ENCODE measurements around the gene CFAP119. TPM values are rescaled to one million over a fixed set of nuclear protein-coding genes. Genes with fewer than 3 reads are reported as not detected.

The CFAP119 gene
- total and polyA plus RNA-seq, 8 donors: 5.1 to 10.9 (median 6.8) TPM

GRCh38 chr16:30758988-30759491 lies 2.8 kb downstream of the CFAP119 start:
- Histone ChIP-seq H3K4me1 (peaks cover 21 to 52% of the 10 kb centered on the region in 2 donors), H3K9me3 (no peaks in the 10 kb centered on the region), H3K36me3 (peaks cover 0 to 65% of the 10 kb centered on the region in 2 donors), H3K27ac (peak overlapping the region; percentile 24 to 90), H3K4me3 (no peak overlapping the region), H3K27me3 (no peaks in the 10 kb centered on the region)
- DNase-seq: peak in 2 of 4 donors; percentile 42 to 82
- no peak for ATAC-seq
- intact Hi-C loops (cut with DNase I): no loop called here
- no peak for TF ChIP-seq CTCF (IDR thresholded peaks at IDR 0.05)

GRCh38 chr16:30757316-30757715 lies 4.5 kb downstream of the CFAP119 start:
- intact Hi-C loops (cut with DNase I): no loop called here
- H3K9me3 ChIP-seq: no peaks in the 10 kb centered on the region
- TF ChIP-seq CTCF (IDR thresholded peaks at IDR 0.05): no peak
- H3K27me3 ChIP-seq: no peaks in the 10 kb centered on the region
- ATAC-seq: no peak
- peak in 1 of 4 donors; percentile 42 for DNase-seq
- H3K4me3 ChIP-seq: no peak overlapping the region
- H3K4me1 ChIP-seq: peaks cover 7 to 36% of the 10 kb centered on the region in 2 donors
- H3K27ac ChIP-seq: no peak overlapping the region
- peaks cover 0 to 72% of the 10 kb centered on the region in 2 donors for H3K36me3 ChIP-seq

GRCh38 chr16:30756781-30757100 lies 5.1 kb downstream of the CFAP119 start:
- Histone ChIP-seq H3K27ac (no peak overlapping the region), H3K4me1 (peaks cover 7 to 34% of the 10 kb centered on the region in 2 donors), H3K27me3 (no peaks in the 10 kb centered on the region), H3K9me3 (no peaks in the 10 kb centered on the region), H3K4me3 (no peak overlapping the region), H3K36me3 (peaks cover 0 to 78% of the 10 kb centered on the region in 2 donors)
- intact Hi-C loops (cut with DNase I): no loop called here
- peak in 2 of 4 donors; percentile 16 to 41 for DNase-seq
- no peak for TF ChIP-seq CTCF (IDR thresholded peaks at IDR 0.05)
- ATAC-seq: no peak

- no peaks in the 10 kb centered on the region for H3K27me3 ChIP-seq
- ATAC-seq (no peak), DNase-seq (peak in 2 of 4 donors; percentile 7 to 28)
- no peak overlapping the region for H3K27ac ChIP-seq
- peaks cover 0 to 84% of the 10 kb centered on the region in 2 donors for H3K36me3 ChIP-seq
- intact Hi-C loops (cut with DNase I): no loop called here
- no peaks in the 10 kb centered on the region for H3K9me3 ChIP-seq
- no peak for TF ChIP-seq CTCF (IDR thresholded peaks at IDR 0.05)
- peaks cover 7 to 29% of the 10 kb centered on the region in 2 donors for H3K4me1 ChIP-seq
- H3K4me3 ChIP-seq: no peak overlapping the region
Measured at GRCh38 chr16:30755955-30756780, 5.7 kb downstream of the CFAP119 start.

GRCh38 chr16:30753596-30753995 lies 8.3 kb downstream of the CFAP119 start:
- no peak for ATAC-seq
- H3K27ac ChIP-seq: no peak overlapping the region
- no peaks in the 10 kb centered on the region for H3K9me3 ChIP-seq
- H3K4me3 ChIP-seq: no peak overlapping the region
- peaks cover 0 to 82% of the 10 kb centered on the region in 2 donors for H3K36me3 ChIP-seq
- intact Hi-C loops (cut with DNase I): no loop called here
- peak in 1 of 4 donors; percentile 33 for DNase-seq
- peaks cover 4 to 15% of the 10 kb centered on the region in 2 donors for H3K4me1 ChIP-seq
- TF ChIP-seq CTCF (IDR thresholded peaks at IDR 0.05): no peak
- no peaks in the 10 kb centered on the region for H3K27me3 ChIP-seq
